Breast epithelium (tissue), 4 donors: ENCODE results near the gene WWOX. TPM values are rescaled to one million over a fixed set of nuclear protein-coding genes. Genes with fewer than 3 reads are reported as not detected.
A peak's percentile ranks its signal among the peaks of the same experiment; 100 is the strongest.
"Not testable (repeated sequence)": the region's sequence is repeated elsewhere in the genome, so short reads cannot be mapped to it uniquely, and the experiment has no call there.

Source experiments
- DNase-seq, 2 donors: peaks; one replicate each; pipeline ENCODE4 v3.0.0-alpha.2; 2019; ENCODE audit warnings: low spot score in 2 of 2
- H3K27ac ChIP-seq, 2 donors: fragments of 200-600 bp; sonication (generic) in 1 of 2; one replicate each; pipeline ENCODE4 v1.5.1; 2016 to 2019; ENCODE audit warnings: mild to moderate bottlenecking in 1 of 2
- H3K27me3 ChIP-seq, 2 donors: fragments of 200-600 bp; sonication (generic) in 1 of 2; one replicate each; pipeline versions ENCODE4 v1.5.1 to v1.6.0; 2017 to 2019; ENCODE audit warnings: control low read depth in 1 of 2, mild to moderate bottlenecking in 1 of 2
- H3K36me3 ChIP-seq: fragments of 200-600 bp; one replicate; pipeline ENCODE4 v1.5.1; 2019
- H3K4me1 ChIP-seq, 2 donors: fragments of 200-600 bp; sonication (generic); one replicate each; pipeline ENCODE4 v1.5.1; 2016 to 2019; ENCODE audit warnings: control low read depth in 1 of 2
- H3K4me3 ChIP-seq, 3 donors: fragments of 200-600 bp; sonication (generic); 1 replicate in 2 of 3; 2 replicates in 1 of 3; pipeline ENCODE4 v1.5.1; 2016 to 2019; ENCODE audit warnings: mild to moderate bottlenecking in 3 of 3, moderate library complexity in 2 of 3
- H3K9me3 ChIP-seq, 2 donors: fragments of 200-600 bp; sonication (generic) in 1 of 2; one replicate each; pipeline ENCODE4 v1.5.1; 2016 to 2019; ENCODE audit warnings: control low read depth in 1 of 2
- CTCF ChIP-seq, 3 donors: fragments of 450-650 bp; IDR thresholded peaks; one replicate each; pipeline ENCODE4 v1.5.1; 2016 to 2017; ENCODE audit warnings: antibody characterized with exemption in 3 of 3, mild to moderate bottlenecking in 3 of 3, moderate library complexity in 3 of 3
- POLR2A ChIP-seq: fragments of 450-650 bp; IDR thresholded peaks from one replicate; pipeline ENCODE4 v1.6.1; 2016; ENCODE audit warnings: antibody characterized with exemption, mild to moderate bottlenecking, moderate library complexity
- POLR2AphosphoS5 ChIP-seq, 3 donors: sonication (generic); formaldehyde crosslinking; IDR thresholded peaks; one replicate each; pipeline ENCODE4 v1.6.1; 2017; ENCODE audit warnings: antibody characterized with exemption in 3 of 3
- intact Hi-C: fragments of 100-400 bp; cut with DNase I; formaldehyde crosslinking; loops from one replicate; pipeline ENCODE4 v1.15.1; 2023; ENCODE audit warnings: low total_unique reads
- total RNA-seq, 3 donors: library from RNA; depleted of rRNA; stranded (reverse); fragments of >200 nt; gene quantifications; one replicate each; pipeline ENCODE4 v1.1.0, GENCODE V29; 2016

Gene WWOX
- total RNA-seq, 3 donors from 2014 or later: 42.9 to 73.6 (median 43.4) TPM

DNA sequence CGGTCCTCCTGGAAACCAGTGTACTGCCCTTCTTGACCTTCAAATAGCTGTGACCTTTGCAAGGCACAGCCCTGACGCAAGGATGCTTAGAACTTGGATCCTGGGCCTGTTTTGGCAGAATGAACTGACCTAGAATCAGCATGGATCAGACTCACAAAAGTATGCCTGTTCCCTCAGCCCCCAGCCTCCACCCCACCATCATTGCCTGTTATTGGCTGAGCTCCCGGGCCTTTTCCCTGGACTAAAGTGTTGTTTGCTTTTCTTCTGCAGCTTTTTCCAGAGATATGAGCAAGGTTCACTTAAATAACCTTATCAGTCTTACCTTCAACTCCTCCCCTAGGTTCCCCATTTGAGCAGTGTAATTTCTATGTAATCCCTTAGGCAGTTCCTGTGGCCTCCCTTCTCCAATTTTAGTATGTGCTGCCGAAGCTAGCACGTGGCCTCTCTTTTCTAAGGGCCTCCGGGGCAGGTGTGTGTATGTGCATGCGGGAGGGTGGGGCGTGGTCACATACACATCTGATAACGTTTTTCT lies 1153.7 kb downstream of the WWOX start:
- no peak for TF ChIP-seq POLR2AphosphoS5 (IDR thresholded peaks at IDR 0.05)
- TF ChIP-seq POLR2A: no peak
- TF ChIP-seq CTCF (IDR thresholded peaks at IDR 0.05): no peak
- intact Hi-C loops: no loop called here
- Histone ChIP-seq H3K4me3 (no peak overlapping the region), H3K9me3 (no peaks in the 10 kb centered on the region), H3K36me3 (no peaks in the 10 kb centered on the region), H3K4me1 (no peaks in the 10 kb centered on the region), H3K27me3 (no peaks in the 10 kb centered on the region), H3K27ac (no peak overlapping the region)
- DNase-seq: no peak

DNA sequence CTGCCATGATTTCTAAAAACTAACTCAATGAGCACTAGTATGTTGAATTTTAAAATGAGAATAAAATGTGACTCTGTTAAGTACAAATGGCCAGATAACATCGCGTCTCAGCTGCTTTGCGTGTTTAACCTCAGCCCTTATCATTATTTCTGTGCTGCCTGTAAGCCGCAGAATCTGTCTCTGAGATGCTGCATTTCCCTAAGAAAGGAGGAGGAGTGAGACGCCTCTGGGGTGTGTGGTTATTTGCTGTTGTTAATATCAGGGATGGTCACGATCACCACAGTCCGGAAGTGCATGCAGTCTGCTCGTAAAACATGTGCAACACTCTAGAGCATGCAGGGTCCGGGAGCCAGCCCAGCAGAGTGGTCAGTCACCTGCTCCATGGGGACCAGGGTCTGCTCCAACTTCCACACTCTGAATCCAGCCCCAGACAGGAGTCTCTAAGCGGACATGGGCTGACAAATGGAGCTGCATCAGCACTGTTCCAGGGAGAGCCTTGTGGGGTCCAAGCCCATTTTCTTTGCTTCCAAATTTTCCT lies 1158.6 kb downstream of the WWOX start:
- intact Hi-C loops: no loop called here
- no peak for DNase-seq
- no peak overlapping the region for H3K27ac ChIP-seq
- no peak overlapping the region for H3K4me3 ChIP-seq
- H3K4me1 ChIP-seq: no peaks in the 10 kb centered on the region
- no peaks in the 10 kb centered on the region for H3K36me3 ChIP-seq
- TF ChIP-seq POLR2A: no peak
- TF ChIP-seq POLR2AphosphoS5 (IDR thresholded peaks at IDR 0.05): no peak
- no peaks in the 10 kb centered on the region for H3K9me3 ChIP-seq
- no peaks in the 10 kb centered on the region for H3K27me3 ChIP-seq

GRCh38 chr16:79260890-79261289 lies 1161.4 kb downstream of the WWOX start:
- H3K27me3 ChIP-seq, H3K4me1 ChIP-seq, H3K4me3 ChIP-seq, intact Hi-C loops, H3K36me3 ChIP-seq, DNase-seq, H3K27ac ChIP-seq, H3K9me3 ChIP-seq: not testable (repeated sequence)

GRCh38 chr16:79261481-79261940 lies 1162.1 kb downstream of the WWOX start:
- no peaks in the 10 kb centered on the region for H3K9me3 ChIP-seq
- peak in 1 of 3 donors; percentile 15 for TF ChIP-seq CTCF (IDR thresholded peaks at IDR 0.05)
- no peak for TF ChIP-seq POLR2A
- TF ChIP-seq POLR2AphosphoS5 (IDR thresholded peaks at IDR 0.05): no peak
- H3K27me3 ChIP-seq: no peaks in the 10 kb centered on the region
- no peaks in the 10 kb centered on the region for H3K4me1 ChIP-seq
- intact Hi-C loops: no loop called here
- no peaks in the 10 kb centered on the region for H3K36me3 ChIP-seq
- no peak for DNase-seq
- no peak overlapping the region for H3K4me3 ChIP-seq
- no peak overlapping the region for H3K27ac ChIP-seq

DNA sequence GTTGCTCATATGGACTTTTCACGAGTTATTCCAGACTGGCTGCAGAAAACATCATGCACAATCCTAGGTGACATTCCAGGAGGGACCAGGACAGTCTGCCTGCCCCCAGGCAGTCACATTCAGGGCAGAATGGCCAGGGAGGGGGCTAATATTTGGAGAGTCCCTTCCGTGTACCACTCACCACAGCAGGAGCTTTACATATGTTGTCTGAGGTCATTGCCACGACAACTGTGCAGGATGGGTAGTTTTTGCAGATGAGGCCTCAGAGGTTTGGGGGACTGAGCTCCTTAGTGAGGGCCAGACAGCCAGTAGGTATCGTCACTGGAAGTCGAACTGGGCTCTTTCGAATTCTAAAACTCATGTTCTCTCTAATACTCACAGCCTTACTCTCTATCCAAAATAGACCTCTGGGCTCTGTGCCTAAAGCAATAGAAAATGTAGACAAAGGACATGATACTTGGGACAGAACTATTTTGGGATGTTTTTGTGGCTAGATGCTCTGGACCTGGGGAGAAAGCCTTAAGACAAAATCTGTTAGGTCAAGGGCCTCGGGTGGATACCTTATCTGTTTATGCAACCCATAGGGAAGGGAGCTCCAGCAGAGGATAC lies 1162.6 kb downstream of the WWOX start:
- intact Hi-C loops: no loop called here

More for the DNA sequence above, 1162.6 kb downstream of the WWOX start:
- Histone ChIP-seq H3K36me3 (no peaks in the 10 kb centered on the region), H3K27ac (no peak overlapping the region), H3K4me1 (no peaks in the 10 kb centered on the region), H3K4me3 (no peak overlapping the region), H3K27me3 (no peaks in the 10 kb centered on the region), H3K9me3 (no peaks in the 10 kb centered on the region)
- DNase-seq: no peak
- TF ChIP-seq POLR2AphosphoS5 (IDR thresholded peaks at IDR 0.05) (no peak), POLR2A (no peak), CTCF (IDR thresholded peaks at IDR 0.05) (no peak)

Other genes with a start within 250 kb of the WWOX start
- under 1 TPM in 1 of 3 donors, not detected in 2; 0.66 TPM for gene CLEC3A, start 77.1 kb upstream of the WWOX start, total RNA-seq